HCT116 (cell line): ENCODE data around the gene FBXL4.
A peak's percentile ranks its signal among the peaks of the same experiment; 100 is the strongest.

ENCODE experiments used
- ATF3 ChIP-seq: IDR thresholded peaks from 2 replicates; pipeline ENCODE4 v1.6.1; 2012
- CEBPB ChIP-seq: IDR thresholded peaks from 2 replicates; pipeline ENCODE4 v1.6.1; 2012; ENCODE audit warnings: low read depth
- CTCF ChIP-seq, 3 experiments: fragments of 200-600 bp in 1 of 3; sonication (generic) in 1 of 3; IDR thresholded peaks in 2 of 3; conservative IDR thresholded peaks in 1 of 3; 2 replicates each; pipeline ENCODE4 v1.5.1; 2012 to 2017; ENCODE audit warnings: low read depth in 2 of 3, low read length in 2 of 3, antibody characterized with exemption in 1 of 3, borderline replicate concordance in 1 of 3, control low read depth in 1 of 3, mild to moderate bottlenecking in 1 of 3, mixed read lengths in 1 of 3, mixed run types in 1 of 3, moderate library complexity in 1 of 3; ENCODE audit not compliant: insufficient read depth in 1 of 3
- EGR1 ChIP-seq: IDR thresholded peaks from 2 replicates; pipeline ENCODE4 v1.6.1; 2012; ENCODE audit warnings: low read depth
- EZH2 ChIP-seq: fragments of 200-600 bp; sonication (generic); IDR thresholded peaks from 2 replicates; pipeline ENCODE4 v1.6.1; 2017; ENCODE audit warnings: antibody characterized with exemption, mixed run types
- JUND ChIP-seq: IDR thresholded peaks from 2 replicates; pipeline ENCODE4 v1.6.1; 2012
- MAX ChIP-seq: IDR thresholded peaks from 2 replicates; pipeline ENCODE4 v1.6.1; 2012
- POLR2A ChIP-seq: IDR thresholded peaks from 2 replicates; pipeline ENCODE4 v1.7.0; 2011; ENCODE audit warnings: borderline replicate concordance; ENCODE audit not compliant: insufficient read depth, insufficient read length; ENCODE audit errors: extremely low read depth
- POLR2AphosphoS5 ChIP-seq: IDR thresholded peaks from 2 replicates; pipeline ENCODE4 v1.6.1; 2011; ENCODE audit warnings: mild to moderate bottlenecking, low read depth, low read length, moderate library complexity
- RAD21 ChIP-seq: IDR thresholded peaks from 2 replicates; pipeline ENCODE4 v1.6.1; 2012; ENCODE audit warnings: low read depth, mild to moderate bottlenecking
- SIN3A ChIP-seq: IDR thresholded peaks from 2 replicates; pipeline ENCODE4 v1.6.1; 2012; ENCODE audit warnings: low read depth
- SRF ChIP-seq: IDR thresholded peaks from 2 replicates; pipeline ENCODE4 v1.6.1; 2012; ENCODE audit warnings: low read depth
- TCF7L2 ChIP-seq: IDR thresholded peaks from 2 replicates; pipeline ENCODE4 v1.7.0; 2011; ENCODE audit warnings: borderline replicate concordance, inconsistent platforms; ENCODE audit not compliant: insufficient read depth, insufficient read length; ENCODE audit errors: extremely low read depth
- ZNF274 ChIP-seq: fragments of 200-500 bp; sonication (Bioruptor generic); IDR thresholded peaks from 2 replicates; pipeline ENCODE4 v1.6.1; 2014; ENCODE audit warnings: mild to moderate bottlenecking, low read depth, low read length, inconsistent platforms

GRCh38 chr6:98957450-98957849 lies 9.7 kb upstream of the FBXL4 start:
- no peak for TF ChIP-seq CTCF (IDR thresholded peaks at IDR 0.05 in 2 of 3, conservative IDR thresholded peaks at IDR 0.05 in 1 of 3; ENCODE audit: borderline replicate concordance in 1 of 3, insufficient read depth in 1 of 3, low read depth in 2 of 3, low read length in 2 of 3)
- peak; percentile 43; the same call in 1 of the 2 replicates for TF ChIP-seq CEBPB
- no peak for TF ChIP-seq POLR2A
- no peak for TF ChIP-seq RAD21
- TF ChIP-seq ATF3 = no peak
- TF ChIP-seq MAX = no peak
- TF ChIP-seq ZNF274 = no peak
- peak; percentile 73 for TF ChIP-seq JUND
- no peak for TF ChIP-seq EZH2
- TF ChIP-seq SIN3A = 0 out of 2 replicates have a peak, but pooled peaks have one; percentile 40
- no peak for TF ChIP-seq EGR1
- TF ChIP-seq POLR2AphosphoS5 = no peak
- TF ChIP-seq TCF7L2 = peak; percentile 95
- no peak for TF ChIP-seq SRF
